Endometrial microvascular endothelial cells (primary cell): ENCODE measurements around the gene BSDC1. TPM values are rescaled to one million over a fixed set of nuclear protein-coding genes. Genes with fewer than 3 reads are reported as not detected.
"Not testable (repeated sequence)": the region's sequence is repeated elsewhere in the genome, so short reads cannot be mapped to it uniquely, and the experiment has no call there.

Experiments
- in situ Hi-C: cut with HindIII; loops from 2 replicates; pipeline ENCODE4 v1.10.0; 2017; ENCODE audit warnings: low sequenced_read_pairs, low pct_unique_long_range_greater_than_20kb; ENCODE audit errors: inconsistent ontology term
- total RNA-seq: library from RNA; depleted of rRNA; stranded (reverse); fragments of >200 nt; gene quantifications from one replicate; pipeline ENCODE4 v1.2.3, GENCODE V29; 2015; ENCODE audit errors: inconsistent ontology term

BSDC1 gene, protein sequence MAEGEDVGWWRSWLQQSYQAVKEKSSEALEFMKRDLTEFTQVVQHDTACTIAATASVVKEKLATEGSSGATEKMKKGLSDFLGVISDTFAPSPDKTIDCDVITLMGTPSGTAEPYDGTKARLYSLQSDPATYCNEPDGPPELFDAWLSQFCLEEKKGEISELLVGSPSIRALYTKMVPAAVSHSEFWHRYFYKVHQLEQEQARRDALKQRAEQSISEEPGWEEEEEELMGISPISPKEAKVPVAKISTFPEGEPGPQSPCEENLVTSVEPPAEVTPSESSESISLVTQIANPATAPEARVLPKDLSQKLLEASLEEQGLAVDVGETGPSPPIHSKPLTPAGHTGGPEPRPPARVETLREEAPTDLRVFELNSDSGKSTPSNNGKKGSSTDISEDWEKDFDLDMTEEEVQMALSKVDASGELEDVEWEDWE
- 67.0 TPM for total RNA-seq

- in situ Hi-C loops, result no loop called here
Observed at GRCh38 chr1:32394141-32394889, at the start of gene BSDC1. TSS of gene BSDC1 (minus strand) at chr1:32394441. CDS start at chr1:32394414, 27 bp downstream.

DNA sequence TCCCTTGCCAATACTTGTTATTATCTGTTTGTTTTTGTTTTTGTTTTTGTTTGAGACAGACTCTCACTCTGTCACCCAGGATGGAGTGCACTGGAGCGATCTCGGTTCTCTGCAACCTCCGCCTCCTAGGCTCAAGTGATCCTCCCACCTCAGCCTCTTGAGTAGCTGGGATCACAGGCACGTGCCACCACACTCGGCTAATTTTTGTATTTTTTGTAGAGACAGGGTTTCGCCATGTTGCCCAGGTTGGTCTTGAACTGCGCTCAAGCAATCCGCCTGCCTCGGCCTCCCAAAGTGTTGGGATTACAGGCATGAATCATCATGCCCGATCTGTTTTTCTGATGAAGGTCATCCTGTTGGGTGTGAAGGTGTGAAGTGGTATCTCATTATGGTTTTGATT, 47.2 kb upstream of the BSDC1 start:
- in situ Hi-C loops, result not testable (repeated sequence)

GRCh38 chr1:32438777-32439176, 44.5 kb upstream of the BSDC1 start:
- in situ Hi-C loops, result not testable (repeated sequence)

GRCh38 chr1:32438136-32438535, 43.9 kb upstream of the BSDC1 start:
- in situ Hi-C loops, result no loop called here

- in situ Hi-C loops, result no loop called here
Observed at GRCh38 chr1:32431736-32432400, 37.6 kb upstream of the BSDC1 start.

DNA sequence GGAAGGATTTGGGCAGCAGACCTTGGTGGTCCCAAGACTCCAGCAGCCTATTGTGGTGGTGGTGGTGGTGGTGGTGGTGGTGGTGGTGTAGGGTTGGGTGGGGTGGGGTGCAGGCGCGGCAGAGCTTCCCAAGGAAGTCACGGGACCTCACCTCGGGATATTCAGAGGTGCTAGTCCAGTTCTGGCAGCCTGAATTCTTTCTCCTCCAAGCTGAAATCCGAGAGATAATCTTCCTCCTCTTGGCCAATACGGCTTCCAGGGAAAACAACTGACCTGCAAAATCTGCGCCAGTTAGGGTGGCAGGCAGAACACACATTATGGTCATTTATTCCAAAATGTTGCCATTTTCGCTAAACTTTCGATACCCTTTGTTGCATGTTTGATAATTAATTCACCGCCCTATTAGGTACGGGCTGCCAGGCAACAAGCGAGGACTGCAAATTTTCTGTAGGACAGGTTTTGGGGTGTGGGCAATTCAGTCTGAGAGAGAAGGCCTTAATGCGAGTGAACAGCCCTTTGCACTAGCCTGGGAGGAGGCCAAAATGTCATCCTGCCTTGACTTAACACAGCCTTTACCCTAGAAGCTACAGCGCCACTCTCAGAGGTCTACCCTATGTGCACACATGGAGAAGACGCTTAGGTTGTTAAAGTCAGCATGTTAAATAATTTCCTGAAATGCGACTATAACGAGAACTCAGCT, 33.2 kb upstream of the BSDC1 start:
- in situ Hi-C loops, result no loop called here

GRCh38 chr1:32426489-32427255, 32.4 kb upstream of the BSDC1 start:
- in situ Hi-C loops, result no loop called here

DNA sequence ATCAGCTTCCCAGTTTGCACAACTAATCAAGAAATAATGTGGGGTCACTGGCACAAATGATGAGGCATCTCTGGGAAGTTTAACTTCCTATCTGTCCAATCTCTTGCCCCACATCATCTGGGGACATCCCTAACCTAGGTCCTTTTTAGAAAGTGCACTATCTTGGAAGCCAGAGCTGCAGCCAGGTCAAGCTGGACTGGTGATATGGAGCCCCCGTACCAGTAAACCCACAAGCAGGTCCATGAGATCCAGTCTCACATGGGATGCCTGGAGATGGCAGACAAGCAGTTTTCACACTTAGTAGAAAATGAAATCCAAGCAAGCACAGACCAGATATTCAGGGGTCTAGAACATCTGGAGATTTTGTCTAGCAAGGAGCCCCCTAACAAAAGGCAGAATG, 27.5 kb upstream of the BSDC1 start:
- in situ Hi-C loops, result no loop called here

GRCh38 chr1:32414186-32414886, 20.1 kb upstream of the BSDC1 start:
- in situ Hi-C loops, result no loop called here

- in situ Hi-C loops, result no loop called here
Observed at GRCh38 chr1:32413507-32414185, 19.4 kb upstream of the BSDC1 start.

DNA sequence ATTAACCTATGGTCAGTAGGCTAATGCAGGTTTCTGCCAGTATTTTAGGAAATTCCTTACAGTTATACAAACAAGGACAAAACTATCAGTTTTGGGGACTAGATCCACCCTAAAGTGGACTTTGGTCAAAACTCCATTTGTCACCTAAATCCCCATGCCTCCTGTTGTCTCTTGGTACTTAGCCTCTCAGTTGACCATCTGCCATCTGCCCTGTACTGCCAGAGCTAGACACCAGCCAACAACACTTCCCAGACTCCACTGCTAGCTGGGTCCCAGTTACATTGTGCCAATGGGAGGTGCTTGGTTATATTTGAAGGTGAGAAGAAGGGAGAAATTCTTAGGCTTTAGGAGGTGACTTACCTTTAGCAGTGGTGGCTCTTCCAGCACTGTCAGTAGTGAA, 17.0 kb upstream of the BSDC1 start:
- in situ Hi-C loops, result no loop called here

DNA sequence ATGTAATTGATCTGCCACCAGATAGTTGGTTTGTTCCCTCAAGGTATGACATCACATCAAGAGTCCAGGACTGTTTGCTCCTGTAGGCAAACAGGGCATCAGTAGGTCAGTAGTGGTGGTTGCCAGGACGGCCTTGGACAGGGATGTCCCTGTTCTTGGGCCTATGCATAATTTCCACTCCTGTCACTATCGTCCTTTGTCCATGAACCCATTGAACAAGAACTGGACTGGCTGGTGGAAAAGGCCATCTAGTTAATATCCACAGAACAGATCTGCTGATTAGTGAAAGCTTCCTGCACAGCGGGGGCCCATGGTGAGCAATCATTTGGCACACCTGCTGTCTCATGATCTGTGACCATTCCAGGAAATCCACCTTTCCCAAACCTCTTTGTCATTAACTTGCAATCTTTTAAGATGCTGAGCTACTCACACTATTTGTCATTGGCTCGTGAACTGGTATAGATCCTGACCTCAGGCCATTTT, 12.4 kb upstream of the BSDC1 start:
- in situ Hi-C loops, result no loop called here

DNA sequence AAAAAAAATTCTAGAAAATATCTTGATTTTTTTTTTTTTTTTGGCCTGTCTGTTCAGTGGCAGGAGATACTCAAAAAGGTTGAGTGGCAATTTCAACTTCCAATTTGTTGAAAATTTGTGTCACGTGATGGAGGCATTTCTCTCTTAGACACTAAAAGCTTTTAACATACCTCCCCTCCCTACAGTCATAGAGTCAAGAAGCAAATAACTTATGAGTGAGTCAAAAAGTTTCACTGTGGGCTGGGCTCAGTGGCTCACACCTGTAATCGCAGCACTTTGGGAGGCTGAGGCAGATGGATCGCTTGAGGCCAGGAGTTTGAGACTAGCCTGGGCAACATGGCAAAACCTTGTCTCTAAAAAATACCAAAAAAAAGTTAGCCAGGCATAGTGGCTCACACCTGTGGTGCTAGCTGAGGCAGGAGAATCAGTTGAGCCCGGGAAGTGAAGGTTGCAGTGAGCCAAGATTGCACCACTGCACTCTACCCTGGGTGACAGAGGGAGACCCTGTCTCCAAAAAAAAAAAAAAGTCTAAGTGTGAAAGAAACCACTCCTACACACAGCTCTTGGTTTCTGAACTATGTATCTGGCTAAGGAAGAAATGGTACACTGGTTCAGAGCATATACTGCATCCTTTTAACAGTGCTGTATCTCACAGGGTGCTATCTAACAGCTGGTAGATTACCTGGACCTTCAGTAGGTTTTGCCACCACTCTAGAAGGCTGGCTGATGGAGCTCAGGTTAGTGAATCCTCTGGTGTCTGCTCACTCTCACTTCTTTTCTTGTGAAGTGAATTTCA, 11.6 kb upstream of the BSDC1 start:
- in situ Hi-C loops, result no loop called here

- in situ Hi-C loops, result no loop called here
Observed at GRCh38 chr1:32404946-32405345, 10.7 kb upstream of the BSDC1 start.

GRCh38 chr1:32400876-32401631, 6.8 kb upstream of the BSDC1 start:
- in situ Hi-C loops, result no loop called here

DNA sequence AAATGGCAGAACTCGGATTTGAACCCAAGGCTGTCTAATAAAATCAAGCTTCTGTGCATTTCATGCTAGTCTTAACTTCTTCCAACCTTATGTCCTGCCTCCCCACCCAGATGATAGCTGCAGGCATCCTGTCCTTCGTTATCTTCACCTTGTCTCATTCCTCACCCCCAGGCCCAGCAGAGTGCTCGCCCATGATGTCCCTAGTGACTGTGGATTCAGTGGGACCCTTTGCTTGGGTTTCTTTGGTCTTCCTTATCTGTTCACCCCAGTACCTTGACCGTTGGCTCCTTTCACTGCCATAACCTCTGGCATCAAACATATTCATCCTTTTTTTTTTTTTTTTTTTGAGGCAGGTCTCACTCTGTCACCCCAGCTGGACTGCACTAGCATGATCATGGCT, 5.6 kb upstream of the BSDC1 start:
- in situ Hi-C loops, result no loop called here
